Mammary epithelial cell (primary cell): ENCODE data around the gene C11orf58.

Experiments used
- CTCF ChIP-seq, 2 donors: IDR thresholded peaks in 1 of 2; conservative IDR thresholded peaks in 1 of 2; 2 replicates each; pipeline ENCODE4 v1.5.1; 2011 to 2012; ENCODE audit warnings: inconsistent platforms in 2 of 2, low read length in 2 of 2, mild to moderate bottlenecking in 2 of 2, control low read depth in 1 of 2, low read depth in 1 of 2; ENCODE audit not compliant: insufficient read depth in 1 of 2; ENCODE audit errors: extremely low read depth in 1 of 2
- EZH2 ChIP-seq: IDR thresholded peaks from 2 replicates; pipeline ENCODE4 v1.6.1; 2012; ENCODE audit warnings: low read length, inconsistent platforms, borderline replicate concordance

- no peak for TF ChIP-seq EZH2
- TF ChIP-seq CTCF (conservative IDR thresholded peaks at IDR 0.05 in 1 of 2, IDR thresholded peaks at IDR 0.05 in 1 of 2; ENCODE audit: extremely low read depth in 1 of 2, insufficient read depth in 1 of 2, low read depth in 1 of 2, low read length in 2 of 2): no peak
Measured at GRCh38 chr11:16778876-16779275, 40.4 kb downstream of the C11orf58 start.
